ENCODE measurements around the gene ZNRF1. TPM values are rescaled to one million over a fixed set of nuclear protein-coding genes. Genes with fewer than 3 reads are reported as not detected.
"Not testable (repeated sequence)": the region's sequence is repeated elsewhere in the genome, so short reads cannot be mapped to it uniquely, and the experiment has no call there.

The ZNRF1 gene
- total RNA-seq, 1 donor from 2014 or later: 22.0 TPM

- DNase-seq: no peak
- ATAC-seq (ENCODE audit: poor library complexity): no peak
- intact Hi-C loops (cut with DNase I): loop anchor here (10.0 kb wide), 1 partner anchor 240 kb away; no protein-coding TSS in a partner anchor
Observed at GRCh38 chr16:75114946-75115825, 116.4 kb downstream of the ZNRF1 start.

GRCh38 chr16:75116081-75116910 is 117.5 kb downstream of the ZNRF1 start, which contains the start of gene LDHD:
TSS of gene LDHD (minus strand) at chr16:75116780. CDS start at chr16:75116720, 60 bp downstream.
- intact Hi-C loops (cut with DNase I): loop anchor here (10.0 kb wide), 1 partner anchor 241 kb away; no protein-coding TSS in a partner anchor
- peak; percentile 91 for DNase-seq
- peak; percentile 96 for ATAC-seq (ENCODE audit: poor library complexity)

GRCh38 chr16:75116911-75117245 is 118.1 kb downstream of the ZNRF1 start:
- DNase-seq (no peak), ATAC-seq (ENCODE audit: poor library complexity) (no peak)
- intact Hi-C loops (cut with DNase I): loop anchor here (10.0 kb wide), 1 partner anchor 242 kb away; no protein-coding TSS in a partner anchor

GRCh38 chr16:75118943-75119539 is 120.2 kb downstream of the ZNRF1 start:
- ATAC-seq (ENCODE audit: poor library complexity) (no peak), DNase-seq (no peak)
- intact Hi-C loops (cut with DNase I): loop anchor here (10.0 kb wide), 1 partner anchor 244 kb away; no protein-coding TSS in a partner anchor

- DNase-seq: no peak
- intact Hi-C loops (cut with DNase I): no loop called here
Observed at GRCh38 chr16:75120253-75120652, 121.4 kb downstream of the ZNRF1 start.

GRCh38 chr16:75121949-75122568 is 123.2 kb downstream of the ZNRF1 start:
- DNase-seq: no peak
- intact Hi-C loops (cut with DNase I): no loop called here
- ATAC-seq (ENCODE audit: poor library complexity): no peak

More at GRCh38 chr16:75120253-75120652, 121.4 kb downstream of the ZNRF1 start:
- no peak for ATAC-seq (ENCODE audit: poor library complexity)

- no peak for DNase-seq
- intact Hi-C loops (cut with DNase I): no loop called here
- ATAC-seq (ENCODE audit: poor library complexity): no peak
Observed at GRCh38 chr16:75122609-75123008, 123.8 kb downstream of the ZNRF1 start.

GRCh38 chr16:75127713-75128415 is 129.0 kb downstream of the ZNRF1 start:
- intact Hi-C loops (cut with DNase I): no loop called here
- DNase-seq (no peak), ATAC-seq (ENCODE audit: poor library complexity) (no peak)

- ATAC-seq (ENCODE audit: poor library complexity); DNase-seq: not testable (repeated sequence)
- intact Hi-C loops (cut with DNase I): loop anchor here (10.0 kb wide), 1 partner anchor 425 kb away; the partner anchor contains the start of gene MLKL
Observed at GRCh38 chr16:75129421-75130149, 130.8 kb downstream of the ZNRF1 start.

GRCh38 chr16:75130150-75130771 is 131.4 kb downstream of the ZNRF1 start:
- no peak for ATAC-seq (ENCODE audit: poor library complexity)
- intact Hi-C loops (cut with DNase I): loop anchor here (10.0 kb wide), 1 partner anchor 425 kb away; the partner anchor contains the start of gene MLKL

GRCh38 chr16:75131081-75131480 is 132.3 kb downstream of the ZNRF1 start:
- DNase-seq: no peak
- no peak for ATAC-seq (ENCODE audit: poor library complexity)
- intact Hi-C loops (cut with DNase I): loop anchor here (10.0 kb wide), 1 partner anchor 426 kb away; the partner anchor contains the start of gene MLKL

More at GRCh38 chr16:75130150-75130771, 131.4 kb downstream of the ZNRF1 start:
- DNase-seq: no peak

- ATAC-seq (ENCODE audit: poor library complexity) (no peak), DNase-seq (no peak)
- intact Hi-C loops (cut with DNase I): loop anchor here (10.0 kb wide), 1 partner anchor 433 kb away; the partner anchor contains the start of gene MLKL
Observed at GRCh38 chr16:75138233-75138632, 139.4 kb downstream of the ZNRF1 start.

- intact Hi-C loops (cut with DNase I): loop anchor here (10.0 kb wide), 1 partner anchor 434 kb away; the partner anchor contains the start of gene MLKL
- DNase-seq: no peak
- ATAC-seq (ENCODE audit: poor library complexity): no peak
Observed at GRCh38 chr16:75138636-75139035, 139.8 kb downstream of the ZNRF1 start.

GRCh38 chr16:75139498-75139897 is 140.7 kb downstream of the ZNRF1 start:
- no peak for ATAC-seq (ENCODE audit: poor library complexity)
- intact Hi-C loops (cut with DNase I): loop anchor here (10.0 kb wide), 1 partner anchor 435 kb away; the partner anchor contains the start of gene MLKL
- DNase-seq: no peak

- intact Hi-C loops (cut with DNase I): no loop called here
- ATAC-seq (ENCODE audit: poor library complexity): no peak
Observed at GRCh38 chr16:75143941-75144340, 145.1 kb downstream of the ZNRF1 start.

GRCh38 chr16:75147968-75148310 is 149.1 kb downstream of the ZNRF1 start:
- intact Hi-C loops (cut with DNase I): no loop called here
- ATAC-seq (ENCODE audit: poor library complexity): no peak
- no peak for DNase-seq

More at GRCh38 chr16:75143941-75144340, 145.1 kb downstream of the ZNRF1 start:
- no peak for DNase-seq

Measured in Right ventricle myocardium superior (tissue), 1 donor.